Measurements from ENCODE around the gene FRRS1L. TPM values are rescaled to one million over a fixed set of nuclear protein-coding genes. Genes with fewer than 3 reads are reported as not detected.

FRRS1L gene
- total RNA-seq, 2 experiments from 2014 or later: not detected

Other genes starting within 250 kb of the FRRS1L start
- 10 to 100 TPM; 23.9 to 26.1 TPM for gene ELP1, start 233.1 kb downstream of the FRRS1L start, total RNA-seq
- 1 to 10 TPM; 6.9 to 8.1 TPM for gene ABITRAM, start 232.8 kb downstream of the FRRS1L start, total RNA-seq
- 10 to 100 TPM; 18.8 to 21.5 TPM for gene CTNNAL1, start 153.8 kb downstream of the FRRS1L start, total RNA-seq
- gene TMEM245, start 47.3 kb downstream of the FRRS1L start, total RNA-seq: 10 to 100 TPM; 25.9 to 39.2 TPM
- gene EPB41L4B, start 153.8 kb upstream of the FRRS1L start, total RNA-seq: 1 to 10 TPM in 1 of 2 experiments, under 1 TPM in 1; 0.23 to 1.0 TPM